ENCODE data around the gene TNNI2. TPM values are rescaled to one million over a fixed set of nuclear protein-coding genes. Genes with fewer than 3 reads are reported as not detected.

Gene TNNI2
- total and polyA plus RNA-seq, 11 donors: 0.22 to 3.3 (median 0.72) TPM; not detected in 8

GRCh38 chr11:1856306-1857005 lies 17.7 kb downstream of the TNNI2 start:
- TF ChIP-seq CTCF (IDR thresholded peaks at IDR 0.05) (no peak), POLR2A (IDR thresholded peaks at IDR 0.05) (no peak)
- Histone ChIP-seq H3K36me3 (no peaks in the 10 kb centered on the region), H3K9me3 (no peaks in the 10 kb centered on the region), H3K27me3 (no peaks in the 10 kb centered on the region), H3K4me3 (no peak overlapping the region), H3K27ac (no peak overlapping the region), H3K4me1 (peaks cover 0 to 50% (median 0%) of the 10 kb centered on the region in 12 donors)
- WGBS, 4 donors: 93 to 100% (median 96%) methylated on average over 8 to 13 of the region's 13 CpGs
- DNase-seq (no peak), ATAC-seq (no peak)
- intact Hi-C loops (cut with DNase I): no loop called here

- intact Hi-C loops (cut with DNase I): no loop called here
- no peak overlapping the region for H3K27ac ChIP-seq
- H3K9me3 ChIP-seq: no peaks in the 10 kb centered on the region
- H3K27me3 ChIP-seq: no peaks in the 10 kb centered on the region
- ATAC-seq: no peak
- 84 to 92% (median 87%) methylated on average over 8 to 11 of the region's 11 CpGs for whole genome bisulfite sequencing, 4 donors
- TF ChIP-seq CTCF (IDR thresholded peaks at IDR 0.05) (no peak), POLR2A (IDR thresholded peaks at IDR 0.05) (no peak)
- H3K4me3 ChIP-seq: no peak overlapping the region
- DNase-seq: no peak
- H3K36me3 ChIP-seq: no peaks in the 10 kb centered on the region
- H3K4me1 ChIP-seq: peaks cover 0 to 45% (median 0%) of the 10 kb centered on the region in 12 donors
Measured at GRCh38 chr11:1857064-1857463, 18.3 kb downstream of the TNNI2 start.

- TF ChIP-seq POLR2A (IDR thresholded peaks at IDR 0.05) (no peak), CTCF (IDR thresholded peaks at IDR 0.05) (no peak)
- H3K36me3 ChIP-seq: no peaks in the 10 kb centered on the region
- WGBS, 4 donors: 91 to 94% (median 93%) methylated on average over 4 to 9 of the region's 9 CpGs
- intact Hi-C loops (cut with DNase I): no loop called here
- H3K27ac ChIP-seq: no peak overlapping the region
- H3K4me3 ChIP-seq: no peak overlapping the region
- no peaks in the 10 kb centered on the region for H3K27me3 ChIP-seq
- DNase-seq (no peak), ATAC-seq (no peak)
- H3K4me1 ChIP-seq: peaks cover 0 to 49% (median 5%) of the 10 kb centered on the region in 12 donors
- H3K9me3 ChIP-seq: no peaks in the 10 kb centered on the region
Measured at GRCh38 chr11:1858154-1858553, 19.4 kb downstream of the TNNI2 start.

DNA sequence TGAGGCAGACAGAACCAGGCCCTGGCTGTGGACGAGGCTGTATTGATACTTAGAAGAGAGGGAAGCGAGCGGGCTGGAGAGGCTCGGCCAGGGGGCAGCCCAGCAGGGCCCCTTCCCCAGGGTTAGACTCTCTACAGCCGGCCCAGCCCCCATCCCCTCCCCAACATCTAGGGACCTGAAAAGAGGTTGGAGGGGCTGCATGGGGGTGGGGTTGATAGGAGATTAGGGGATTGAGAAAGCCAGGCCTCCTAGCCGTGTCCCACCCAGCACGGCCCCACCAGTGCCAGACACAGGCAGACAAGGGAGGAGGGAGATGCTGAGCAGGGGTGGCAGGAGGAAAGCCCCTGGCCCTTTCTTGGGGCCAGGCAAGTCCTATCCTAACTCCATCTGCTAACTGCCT lies 19.8 kb downstream of the TNNI2 start:
- no peaks in the 10 kb centered on the region for H3K9me3 ChIP-seq
- H3K27ac ChIP-seq: no peak overlapping the region
- H3K4me1 ChIP-seq: peaks cover 0 to 53% (median 9%) of the 10 kb centered on the region in 12 donors
- ATAC-seq: no peak
- WGBS, 4 donors: 83 to 93% (median 86%) methylated on average over 5 to 7 of the region's 7 CpGs
- H3K27me3 ChIP-seq: no peaks in the 10 kb centered on the region
- no peak for DNase-seq
- intact Hi-C loops (cut with DNase I): no loop called here
- TF ChIP-seq CTCF (IDR thresholded peaks at IDR 0.05) (no peak), POLR2A (IDR thresholded peaks at IDR 0.05) (no peak)
- no peak overlapping the region for H3K4me3 ChIP-seq
- H3K36me3 ChIP-seq: no peaks in the 10 kb centered on the region

Measured in heart left ventricle (tissue), 16 donors.